GM11168 (cell line): Measurements from ENCODE around the gene NR2C2.

Experiments
- in situ Hi-C: fragments of 300-500 bp; cut with MboI; formaldehyde crosslinking; loops from one replicate; pipeline ENCODE4 v1.12.0; 2022; ENCODE audit warnings: low sequenced_read_pairs; ENCODE audit not compliant: unreplicated experiment

The NR2C2 gene

DNA sequence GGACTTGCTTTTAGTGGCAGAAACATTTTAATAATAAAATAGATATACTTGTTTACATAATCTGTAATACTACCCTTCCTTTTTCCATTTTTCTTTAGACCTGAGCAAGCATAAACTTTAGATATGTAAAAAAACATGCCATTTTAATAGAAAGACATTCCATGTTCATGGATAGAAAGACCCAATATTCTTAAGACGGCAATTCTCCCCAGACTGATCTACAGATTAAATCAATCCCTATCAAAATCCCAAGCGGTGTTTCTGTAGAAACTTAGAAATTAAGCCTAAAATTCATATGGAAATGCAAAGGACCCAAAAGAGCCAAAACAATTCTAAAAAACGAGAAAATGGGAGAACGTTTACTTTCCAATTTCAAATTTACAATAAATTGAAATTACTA lies 106.2 kb downstream of the NR2C2 start:
- in situ Hi-C loops, result no loop called here

DNA sequence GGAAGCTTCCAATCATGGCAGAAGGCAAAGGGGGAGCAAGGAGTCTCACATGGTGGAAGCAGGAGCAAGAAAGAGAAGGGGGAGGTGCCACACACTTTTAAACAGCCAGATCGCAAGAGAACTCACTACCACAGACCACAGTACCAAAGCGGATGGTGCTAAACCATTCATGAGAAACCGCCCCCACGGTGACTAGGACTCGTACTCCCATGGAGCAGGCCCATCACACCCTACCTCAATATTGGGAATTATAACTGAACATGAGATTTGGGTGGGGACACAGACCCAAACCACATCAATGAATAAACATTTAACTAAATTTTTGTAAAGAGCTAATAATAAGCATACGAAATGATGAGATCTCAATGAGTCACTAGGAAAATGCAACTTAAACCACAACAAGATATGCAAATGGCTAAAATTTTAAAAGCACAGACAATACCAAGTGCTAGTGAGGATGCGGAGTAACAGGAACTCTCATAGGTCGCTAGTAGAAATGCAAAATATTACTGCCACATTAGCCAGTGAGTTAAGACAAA lies 107.7 kb downstream of the NR2C2 start:
- in situ Hi-C loops, result no loop called here

DNA sequence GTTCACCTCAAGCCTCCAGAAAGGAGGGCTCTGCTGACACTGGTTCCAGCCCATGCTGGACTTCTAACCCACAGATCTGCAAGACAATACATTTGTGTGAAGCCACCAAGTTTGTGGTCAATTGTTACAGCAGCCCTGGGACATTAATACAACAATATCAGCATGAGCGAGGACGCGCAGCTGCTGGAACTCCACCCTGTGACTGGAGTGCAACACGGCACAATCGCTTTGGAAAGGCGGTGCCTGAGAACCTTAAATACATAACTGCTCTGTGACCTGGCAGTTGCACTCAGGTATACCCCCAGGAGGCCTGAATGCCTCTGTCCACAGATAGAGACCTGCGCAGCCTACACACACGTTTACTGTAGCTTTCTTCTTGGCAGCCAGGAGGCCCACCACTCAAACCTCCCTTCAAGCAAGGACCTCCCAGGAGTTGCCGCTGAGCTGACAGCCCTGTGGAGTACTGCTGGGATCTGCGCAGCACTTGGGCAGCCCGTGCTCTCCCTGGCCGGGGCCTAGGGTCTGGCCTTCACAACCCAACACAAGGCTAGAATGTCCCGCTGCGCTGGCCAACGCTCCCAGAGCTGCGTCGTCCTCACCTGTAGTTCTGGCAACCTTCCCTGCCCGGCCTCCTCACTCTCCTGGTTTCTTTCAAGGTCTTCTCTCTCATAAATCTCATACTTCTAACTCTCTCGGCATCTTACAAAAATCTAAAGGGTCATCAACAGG lies 109.5 kb downstream of the NR2C2 start:
- in situ Hi-C loops, result no loop called here

DNA sequence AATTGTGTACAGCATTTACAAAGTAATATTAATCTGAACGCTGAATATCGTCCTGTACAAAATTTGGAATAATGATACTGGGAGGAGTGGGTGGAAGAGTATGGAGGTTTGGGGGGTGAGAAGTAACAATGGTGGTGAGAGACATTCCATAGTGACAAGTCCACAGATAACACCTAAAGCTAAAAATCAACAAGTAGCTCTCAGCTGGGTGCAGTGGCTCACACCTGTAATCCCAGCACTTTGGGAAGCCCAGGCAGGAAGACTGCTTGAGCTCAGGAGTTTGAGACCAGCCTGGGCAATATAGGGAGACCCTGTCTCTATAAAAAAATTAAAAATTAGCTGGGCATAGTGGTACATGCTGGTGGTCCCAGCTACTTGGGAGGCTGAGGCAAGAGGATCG lies 112.6 kb downstream of the NR2C2 start:
- in situ Hi-C loops, result no loop called here

DNA sequence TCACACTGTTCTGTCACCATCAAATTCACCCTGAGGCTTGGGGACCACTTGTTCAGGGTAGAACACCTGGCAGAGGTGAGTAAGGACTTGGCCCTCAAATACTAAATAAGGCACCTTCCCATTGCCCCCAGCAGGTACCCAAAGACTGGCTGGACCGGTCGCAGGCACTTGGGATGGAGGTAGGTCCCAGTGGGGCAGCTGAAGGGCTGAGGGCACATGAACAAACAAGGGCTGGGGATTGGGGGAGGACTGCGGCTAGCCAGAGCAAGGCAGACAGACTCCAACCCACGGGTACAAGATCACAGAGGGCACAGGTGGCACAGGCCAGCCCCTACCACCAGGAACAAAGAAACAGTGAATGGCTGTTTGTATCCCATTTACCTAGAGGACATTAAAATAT lies 115.9 kb downstream of the NR2C2 start:
- in situ Hi-C loops, result no loop called here

DNA sequence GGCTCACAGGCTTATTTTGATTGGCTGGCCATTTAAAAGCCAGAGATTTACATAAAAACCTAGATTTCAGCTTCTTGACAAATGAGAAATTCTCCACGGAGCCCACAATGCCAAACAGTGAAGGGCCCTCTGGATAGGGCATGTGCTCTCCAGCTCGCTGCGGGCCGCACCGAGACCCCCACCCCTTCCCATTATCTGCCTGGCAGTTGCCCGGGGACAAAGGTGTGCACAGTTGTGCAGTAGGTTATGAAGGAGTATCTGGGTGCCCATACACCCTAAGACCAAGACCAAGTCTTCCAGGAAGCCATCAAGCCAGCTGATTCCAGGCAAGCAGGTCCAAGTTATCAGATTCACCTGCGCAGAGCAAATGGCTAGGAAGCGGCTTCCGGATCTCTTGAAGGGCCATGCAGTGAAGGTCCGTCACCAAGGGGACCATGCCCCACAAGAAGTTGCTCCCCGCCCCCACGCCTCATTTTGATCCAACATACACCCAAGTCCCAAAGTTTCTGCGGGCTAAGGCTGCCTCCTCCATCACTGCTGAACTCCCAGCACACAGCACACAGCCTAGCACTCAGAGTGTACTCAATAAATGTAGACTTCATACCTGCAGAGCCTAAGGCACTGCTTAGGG lies 116.4 kb downstream of the NR2C2 start:
- in situ Hi-C loops, result no loop called here

DNA sequence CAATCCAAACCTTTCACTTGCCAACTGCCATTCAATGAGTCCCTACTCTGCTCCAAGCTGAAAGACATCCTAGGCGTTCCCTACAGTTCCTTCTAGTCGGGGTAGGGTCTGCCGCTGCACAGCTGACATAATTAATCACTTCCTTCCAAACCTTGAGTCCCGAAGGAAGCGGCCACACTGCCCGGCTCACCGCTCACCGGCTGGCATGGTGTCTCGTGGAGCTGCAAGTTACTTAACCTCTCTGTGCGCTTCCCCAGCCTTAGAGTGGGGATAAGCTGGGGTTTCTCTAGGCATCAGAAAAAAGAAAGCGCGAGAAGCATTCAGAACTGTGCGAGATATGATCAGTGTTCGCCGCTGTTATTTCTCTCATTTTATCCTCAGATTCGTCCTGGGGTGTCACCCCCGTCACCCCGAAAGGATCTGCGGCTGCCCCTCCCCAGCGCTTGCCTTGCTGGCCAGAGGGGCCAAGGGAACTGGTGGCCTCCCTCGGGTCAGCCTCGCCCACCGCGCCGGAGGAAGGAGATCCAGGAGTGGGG lies 117.0 kb downstream of the NR2C2 start:
- in situ Hi-C loops, result no loop called here

DNA sequence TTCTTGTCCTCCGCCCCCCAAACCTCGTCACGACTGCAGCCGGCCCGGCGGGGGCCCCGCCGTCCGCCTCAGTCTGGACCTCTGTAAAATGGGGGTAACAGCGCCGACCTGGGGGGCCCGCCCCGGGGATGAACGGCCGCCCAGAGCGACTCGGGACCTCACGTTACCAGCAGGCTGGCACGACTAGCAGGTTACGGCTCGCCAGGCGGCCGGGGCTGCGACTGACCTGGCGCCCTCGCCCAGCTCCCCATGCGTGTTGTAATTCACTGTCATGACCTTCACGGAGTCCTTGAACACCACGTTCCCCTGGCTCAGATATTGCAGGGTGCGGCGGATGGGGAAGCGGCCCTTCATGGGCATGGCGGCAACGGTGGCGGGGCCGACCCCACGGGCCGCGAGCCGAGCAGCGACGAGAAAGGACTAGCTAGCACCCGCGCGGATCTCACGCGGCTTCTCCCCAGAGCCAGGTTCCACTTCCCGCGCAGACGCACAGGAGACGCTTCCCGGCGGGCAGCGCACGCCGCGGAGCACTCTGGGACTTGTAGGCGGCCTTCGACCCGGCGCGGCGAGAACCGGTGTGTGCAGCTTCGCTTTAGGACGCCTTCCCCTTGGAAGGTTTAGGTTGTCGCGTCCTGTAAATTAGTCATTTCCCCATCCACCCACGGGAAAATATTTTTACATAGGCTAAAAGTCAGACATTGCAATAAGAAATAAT lies 117.6 kb downstream of the NR2C2 start, which contains the start of gene MRPS25:
MRPS25 (minus strand) TSS at position 481 of the 715 bp plus-strand sequence; CDS start at position 360, 121 bp downstream.
- in situ Hi-C loops, result no loop called here

DNA sequence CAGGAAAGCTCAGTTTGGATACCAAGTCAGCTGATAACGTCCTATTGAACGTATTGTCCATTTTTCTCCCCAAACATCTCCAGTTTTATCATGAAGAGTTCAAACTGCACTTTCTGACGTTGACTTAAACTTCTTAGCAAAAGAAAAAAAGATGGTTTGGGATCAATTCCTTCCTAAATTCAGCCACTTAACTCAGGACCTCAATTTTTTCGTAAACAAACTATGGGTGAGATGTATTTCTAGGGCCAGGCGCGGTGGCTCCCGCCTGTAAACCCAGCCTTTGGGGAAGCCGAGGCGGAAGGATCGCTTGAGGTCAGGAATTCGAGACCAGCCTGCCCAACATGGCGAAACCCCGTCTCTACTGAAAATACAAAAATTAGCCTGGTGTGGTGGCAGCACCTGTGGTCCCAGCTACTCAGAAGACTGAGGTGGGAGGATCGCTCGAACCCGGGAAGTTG lies 118.2 kb downstream of the NR2C2 start:
- in situ Hi-C loops, result no loop called here

DNA sequence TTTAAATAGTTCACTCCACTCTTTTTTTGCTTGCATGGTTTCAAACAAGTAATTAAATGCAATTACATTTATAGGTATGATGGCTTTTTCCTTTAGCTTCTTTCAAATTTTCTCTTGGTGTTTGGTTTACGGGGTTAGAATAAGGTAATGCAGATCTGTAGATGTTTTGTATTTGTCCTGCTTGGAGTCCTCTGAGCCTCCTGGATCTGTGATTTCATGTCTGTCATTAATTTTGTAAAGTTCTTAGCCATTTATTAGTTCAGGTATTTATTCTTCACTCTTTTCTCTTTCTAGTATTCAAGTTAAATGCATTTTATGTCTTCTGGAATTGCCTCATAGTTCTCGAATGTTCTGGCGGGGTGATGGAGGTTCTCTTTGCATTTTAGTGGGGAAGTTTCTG lies 119.1 kb downstream of the NR2C2 start:
- in situ Hi-C loops, result no loop called here

DNA sequence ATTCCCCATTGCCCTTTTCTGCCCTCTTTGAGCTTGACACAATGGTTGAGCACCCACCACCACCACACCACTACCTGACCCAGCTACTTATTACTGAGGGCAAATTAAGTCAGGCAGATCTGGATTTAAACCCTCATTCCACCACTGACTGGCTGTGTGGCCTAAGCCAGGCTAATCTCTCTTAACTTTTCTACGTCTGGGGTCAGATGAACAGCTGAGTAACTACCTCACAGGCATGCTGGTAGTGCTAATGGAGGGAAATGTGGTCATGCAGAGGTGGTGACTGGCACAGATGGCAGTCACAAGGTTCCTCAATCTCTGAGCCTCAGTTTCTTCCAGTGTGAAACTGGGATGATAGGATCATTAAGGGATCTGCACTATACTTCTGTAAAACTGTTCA lies 122.1 kb downstream of the NR2C2 start:
- in situ Hi-C loops, result no loop called here

DNA sequence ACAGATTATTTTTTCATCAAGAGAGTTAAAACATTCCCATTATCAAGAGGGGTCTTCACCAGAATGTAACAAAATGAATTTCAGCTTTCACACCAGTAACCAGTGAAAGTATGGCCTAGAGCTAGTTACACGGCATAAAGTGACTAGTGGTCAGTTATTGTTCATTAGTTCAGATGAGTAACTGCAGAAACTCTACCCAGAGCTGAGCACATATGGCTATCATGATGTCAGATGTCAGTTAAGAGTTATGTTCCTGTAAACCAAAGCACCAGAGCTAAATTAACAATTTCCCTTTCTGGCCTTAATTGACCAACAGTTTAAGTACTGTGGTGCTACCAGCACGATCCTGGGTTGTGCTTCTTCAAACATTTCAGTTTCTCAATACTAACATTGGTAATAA lies 124.3 kb downstream of the NR2C2 start:
- in situ Hi-C loops, result no loop called here

DNA sequence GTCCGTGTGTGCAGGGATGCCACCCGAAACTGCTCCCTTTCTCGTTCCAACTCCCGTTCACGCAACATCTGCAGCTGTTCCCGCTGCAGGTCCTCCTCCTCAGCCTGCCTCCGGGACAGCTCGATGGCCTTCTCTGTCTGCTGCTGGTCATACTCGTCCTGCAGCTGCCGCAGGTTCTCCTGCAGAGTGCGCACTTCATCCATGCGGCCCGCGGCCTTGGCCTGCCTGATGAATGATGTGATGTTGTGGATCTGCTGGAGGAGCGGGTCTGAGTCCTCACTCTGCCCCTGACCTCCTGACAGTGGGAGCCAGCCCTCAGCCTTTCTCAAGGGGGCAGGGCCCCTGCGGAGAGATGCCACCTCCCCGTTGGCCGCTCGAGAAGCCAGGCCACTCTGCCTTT lies 127.1 kb downstream of the NR2C2 start:
- in situ Hi-C loops, result no loop called here

DNA sequence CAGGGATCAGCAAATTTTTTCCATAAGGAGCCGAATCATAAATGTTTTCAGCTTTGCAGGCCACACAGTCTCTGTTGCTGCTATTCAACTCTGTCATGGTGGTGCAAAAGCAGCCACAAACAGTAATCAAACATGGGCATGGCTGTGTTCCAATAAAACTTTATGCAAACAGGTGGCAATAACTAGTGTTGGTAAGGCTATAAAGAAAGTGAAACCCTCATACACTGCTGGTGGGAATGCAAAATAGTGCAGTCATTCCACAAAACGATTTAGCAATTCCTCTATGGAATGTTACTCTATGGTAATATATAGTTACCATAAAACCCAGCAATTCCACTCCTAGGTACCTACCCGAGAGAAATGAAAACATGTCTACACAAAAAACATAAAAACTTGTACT lies 131.7 kb downstream of the NR2C2 start:
- in situ Hi-C loops, result no loop called here

DNA sequence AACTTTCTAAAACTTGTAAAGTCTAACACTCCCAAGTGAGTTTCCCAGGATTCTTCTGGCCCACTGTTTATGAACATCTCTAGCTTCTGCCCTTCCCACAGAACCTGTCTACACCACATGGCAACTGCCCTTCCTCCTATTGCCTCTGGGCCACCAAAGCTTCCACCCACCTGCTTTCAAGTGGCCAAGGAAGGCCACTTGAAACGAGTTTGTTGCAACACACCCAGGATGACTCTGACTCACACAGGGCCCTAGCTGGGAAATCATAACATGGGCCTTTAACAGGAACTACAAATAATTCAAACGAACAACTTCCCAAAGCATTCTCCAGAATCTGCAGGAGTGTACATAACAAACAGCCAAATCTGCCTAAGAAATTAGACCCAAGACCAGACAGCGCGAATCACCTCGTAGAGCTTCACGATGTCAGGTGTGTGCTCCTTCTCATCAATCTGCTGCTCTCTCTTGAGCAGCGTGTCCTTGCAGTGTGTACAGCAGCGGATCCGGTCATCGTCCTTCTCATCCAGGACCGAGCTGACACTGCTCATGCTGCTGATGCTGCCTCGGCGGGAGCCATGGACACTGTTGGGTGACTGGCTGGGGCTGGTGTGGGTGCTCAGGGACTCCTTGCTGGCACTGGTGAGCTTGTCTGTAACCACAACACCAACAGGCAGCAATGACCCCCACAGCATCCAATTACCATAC lies 134.7 kb downstream of the NR2C2 start:
- in situ Hi-C loops, result no loop called here

DNA sequence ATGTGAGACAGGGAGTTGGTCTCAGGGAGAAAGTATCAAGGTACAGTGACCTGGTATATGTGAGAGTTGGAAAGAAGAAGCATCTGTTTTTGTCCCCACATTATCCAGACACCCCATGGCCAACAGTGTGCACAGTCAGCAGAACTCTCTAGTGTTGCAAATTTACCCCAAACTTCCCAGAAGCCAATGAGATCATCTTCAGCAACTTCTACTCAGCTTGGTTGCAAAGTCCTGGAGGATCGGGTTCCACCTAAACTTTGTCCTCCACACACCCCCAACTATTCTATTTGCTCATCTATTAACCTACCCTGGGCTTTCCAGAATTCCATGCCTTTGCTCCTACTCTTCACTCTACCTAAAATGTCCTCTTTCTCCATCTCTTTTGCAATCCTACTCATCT lies 135.9 kb downstream of the NR2C2 start:
- in situ Hi-C loops, result no loop called here

DNA sequence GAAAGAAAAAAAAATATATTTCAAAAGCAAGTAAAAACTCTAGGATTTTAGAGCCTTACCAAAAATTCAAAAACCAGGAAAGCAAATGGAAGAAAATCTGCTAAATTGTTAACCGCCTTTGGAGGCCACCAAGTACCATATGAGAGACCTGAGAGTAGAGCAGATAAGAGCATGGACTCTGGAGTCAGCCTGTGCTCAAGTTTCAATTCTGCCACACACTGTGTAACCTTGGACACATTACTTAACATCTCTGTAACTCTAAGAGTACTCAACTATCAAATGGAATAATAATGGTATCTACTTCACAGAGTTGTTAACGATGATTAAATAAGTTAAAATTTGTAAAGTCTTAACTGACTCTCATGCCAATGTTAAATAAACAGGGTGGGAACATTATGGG lies 138.9 kb downstream of the NR2C2 start:
- in situ Hi-C loops, result no loop called here

DNA sequence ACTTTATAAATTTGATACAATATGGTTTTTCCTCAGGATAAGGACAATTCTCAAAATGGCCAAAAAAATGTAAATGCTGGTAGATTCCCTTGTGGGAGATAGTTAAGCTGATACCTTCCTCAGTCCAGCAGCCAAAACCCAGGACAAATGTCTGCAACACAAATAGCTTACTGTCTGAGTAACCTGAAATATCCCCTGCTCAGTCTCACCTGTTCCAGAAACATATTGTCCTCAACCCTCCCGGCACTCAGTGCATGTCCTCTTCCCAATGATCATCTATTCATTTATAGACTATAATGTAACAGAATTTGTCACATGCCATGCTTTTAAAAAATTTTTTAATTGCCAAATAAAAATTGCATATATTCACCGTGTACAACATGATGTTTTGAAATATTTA lies 139.3 kb downstream of the NR2C2 start:
- in situ Hi-C loops, result no loop called here

DNA sequence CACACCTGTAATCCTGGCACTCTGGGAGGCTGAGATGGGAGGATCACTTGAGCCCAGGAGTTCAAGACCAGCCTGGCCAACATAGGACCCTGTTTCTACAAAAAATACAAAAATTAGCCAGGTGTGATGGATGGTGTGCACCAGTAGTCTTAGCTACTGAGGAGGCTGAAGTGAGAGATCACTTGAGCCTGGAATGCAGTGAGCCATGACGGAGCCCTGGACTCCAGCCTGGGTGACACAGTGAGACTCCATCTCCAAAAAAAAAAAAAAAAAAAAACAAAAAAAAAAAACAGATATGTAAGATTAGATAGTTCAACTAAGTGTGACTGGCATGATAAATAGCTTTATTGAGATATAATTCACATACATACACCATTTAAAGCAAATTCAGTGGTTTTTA lies 141.8 kb downstream of the NR2C2 start:
- in situ Hi-C loops, result no loop called here

DNA sequence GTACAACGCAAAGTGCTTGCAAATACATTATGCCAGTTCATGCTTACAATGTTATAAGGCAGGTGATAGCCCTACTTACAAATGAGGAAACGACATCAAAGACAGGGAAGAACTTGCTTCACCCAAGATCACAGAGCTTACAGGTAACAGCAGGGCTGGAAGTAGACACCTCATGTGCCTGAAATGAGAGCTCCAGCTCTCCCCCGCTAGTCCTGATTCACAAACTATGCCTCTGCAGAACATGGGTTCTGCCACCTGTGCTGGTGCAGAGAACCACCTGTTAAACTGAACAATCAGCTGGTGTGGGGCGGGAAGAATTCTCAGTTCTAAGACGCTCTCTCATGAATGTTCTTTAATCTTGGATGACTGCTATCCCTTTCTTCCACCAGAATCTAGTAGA lies 144.2 kb downstream of the NR2C2 start:
- in situ Hi-C loops, result no loop called here
